Islet of Langerhans (tissue), 1 donor: ENCODE results near the gene CTDSPL.
"Not testable (repeated sequence)": the region's sequence is repeated elsewhere in the genome, so short reads cannot be mapped to it uniquely, and the experiment has no call there.

Experiments
- FAIRE-seq: peaks from one replicate; lab custom pipeline; 2011; peaks lifted over from hg19 to GRCh38; lab: Jason Lieb, UNC

The CTDSPL gene, protein sequence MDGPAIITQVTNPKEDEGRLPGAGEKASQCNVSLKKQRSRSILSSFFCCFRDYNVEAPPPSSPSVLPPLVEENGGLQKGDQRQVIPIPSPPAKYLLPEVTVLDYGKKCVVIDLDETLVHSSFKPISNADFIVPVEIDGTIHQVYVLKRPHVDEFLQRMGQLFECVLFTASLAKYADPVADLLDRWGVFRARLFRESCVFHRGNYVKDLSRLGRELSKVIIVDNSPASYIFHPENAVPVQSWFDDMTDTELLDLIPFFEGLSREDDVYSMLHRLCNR

DNA sequence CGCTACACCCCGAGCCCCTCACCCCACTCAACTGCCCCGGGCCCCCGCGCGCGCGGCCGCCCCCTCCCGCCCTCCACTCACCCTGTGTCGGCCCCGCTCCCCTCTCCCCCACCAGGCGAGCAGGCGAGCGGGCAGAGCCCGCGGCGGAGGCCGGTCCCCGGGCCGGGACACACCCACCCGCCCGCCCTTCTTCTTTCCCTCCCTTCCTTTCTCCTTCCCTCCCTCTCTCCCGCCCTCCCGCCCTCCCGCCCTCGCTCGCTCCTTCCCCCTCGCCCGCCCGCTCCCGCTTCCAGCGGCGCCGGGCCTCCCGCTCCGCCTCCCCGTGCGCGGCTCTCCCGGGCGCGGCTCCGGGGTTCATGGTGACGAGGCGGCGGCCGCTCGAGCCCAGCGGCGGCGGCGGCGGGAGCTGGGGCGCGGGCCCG, at the start of gene CTDSPL:
Gene CTDSPL (plus strand): TSS at position 261 of the 422 bp plus-strand sequence. CDS start 320 bp downstream, outside the sequence.
- no peak for FAIRE-seq

DNA sequence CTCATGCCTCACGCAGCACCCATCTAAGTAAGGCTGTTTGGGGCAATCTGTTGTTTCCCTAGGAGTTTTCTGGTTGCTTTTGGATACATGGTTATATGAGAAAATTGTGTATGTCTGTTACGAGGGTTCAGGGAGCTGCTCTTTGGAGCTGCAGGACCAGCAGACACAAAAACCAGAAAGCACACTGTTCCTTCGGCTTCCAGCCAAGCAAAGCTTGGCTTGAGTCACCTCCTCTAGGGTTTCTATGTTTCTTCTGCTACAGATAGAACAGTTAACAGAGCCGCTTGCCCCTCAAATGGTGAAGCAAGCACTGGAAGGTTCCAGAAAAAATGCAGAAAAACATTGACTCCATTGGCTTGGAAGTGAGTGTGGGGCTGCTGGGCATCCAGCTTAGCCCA, 49.2 kb upstream of the CTDSPL start:
- no peak for FAIRE-seq

DNA sequence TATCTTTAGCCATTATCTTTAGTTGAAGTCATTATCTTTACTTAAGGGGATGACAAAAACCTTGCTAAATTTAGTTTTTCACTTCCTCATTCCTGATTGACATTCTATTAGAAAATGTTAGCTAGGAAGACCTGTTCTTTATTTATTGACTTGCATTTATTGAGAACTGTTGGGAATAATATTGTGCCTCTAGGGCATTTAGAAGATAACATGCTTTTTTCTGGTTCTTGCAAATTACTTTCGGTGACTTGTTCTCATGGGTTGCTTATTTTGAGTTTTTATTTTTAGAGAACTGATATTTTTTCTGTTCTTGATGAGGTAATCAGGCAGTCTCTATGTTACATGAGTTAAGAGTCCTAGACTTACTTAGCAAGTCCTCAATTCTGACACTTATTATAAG, 48.3 kb upstream of the CTDSPL start:
- no peak for FAIRE-seq

DNA sequence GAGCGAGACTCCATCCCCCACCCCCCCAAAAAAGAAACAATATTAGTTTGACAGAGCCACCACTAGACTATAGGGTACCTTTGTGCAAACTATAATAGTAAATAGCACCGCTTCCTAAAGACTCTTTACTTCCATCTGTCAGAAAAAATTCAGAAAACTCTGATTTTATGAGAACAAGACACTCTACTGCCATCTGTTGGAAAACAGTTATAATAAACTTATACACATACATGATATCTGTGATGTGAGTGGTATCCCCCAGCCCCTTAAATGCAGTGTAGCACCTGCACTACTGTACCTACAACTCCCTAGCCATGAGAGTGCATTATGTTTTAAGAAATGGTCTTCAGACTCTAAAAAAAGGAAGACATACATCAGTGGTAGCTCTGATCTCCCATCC, 47.1 kb upstream of the CTDSPL start:
- peak; percentile 68 for FAIRE-seq

DNA sequence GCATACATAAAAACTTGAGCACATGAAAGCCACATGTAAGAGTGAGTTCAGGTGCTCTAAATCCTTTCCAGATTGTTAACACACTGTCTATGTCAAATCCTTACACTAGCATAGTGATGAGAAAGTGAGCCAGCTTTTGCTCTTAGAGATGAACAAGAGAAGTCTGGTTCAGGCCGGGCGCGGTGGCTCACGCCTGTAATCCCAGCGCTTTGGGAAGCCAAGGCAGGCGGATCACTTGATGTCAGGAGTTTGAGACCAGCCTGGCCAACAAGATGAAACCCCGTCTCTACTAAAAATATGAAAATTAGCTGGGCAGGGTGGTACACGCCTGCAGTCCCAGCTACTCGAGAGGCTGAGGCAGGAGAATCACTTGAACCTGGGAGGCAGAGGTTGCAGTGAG, 46.5 kb upstream of the CTDSPL start:
- not testable (repeated sequence) for FAIRE-seq

DNA sequence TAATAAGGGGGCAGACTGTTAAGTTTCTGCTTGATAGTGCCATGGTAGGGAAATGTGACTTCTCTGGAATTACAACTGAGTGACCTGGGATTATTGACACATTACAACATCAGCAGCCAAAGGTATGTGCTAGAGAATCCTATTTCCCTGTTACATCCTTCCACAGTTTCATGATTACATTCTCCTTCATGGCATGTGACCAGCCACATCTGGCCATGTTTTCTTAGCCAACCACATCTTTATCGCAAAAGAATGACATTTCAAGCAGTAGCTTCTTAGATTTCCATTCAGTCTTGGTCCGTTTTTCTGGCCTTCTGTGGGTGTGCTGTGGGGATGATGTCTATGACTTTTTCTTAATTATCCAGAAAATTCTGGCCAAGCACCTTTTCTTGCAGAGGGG, 45.4 kb upstream of the CTDSPL start:
- no peak for FAIRE-seq

DNA sequence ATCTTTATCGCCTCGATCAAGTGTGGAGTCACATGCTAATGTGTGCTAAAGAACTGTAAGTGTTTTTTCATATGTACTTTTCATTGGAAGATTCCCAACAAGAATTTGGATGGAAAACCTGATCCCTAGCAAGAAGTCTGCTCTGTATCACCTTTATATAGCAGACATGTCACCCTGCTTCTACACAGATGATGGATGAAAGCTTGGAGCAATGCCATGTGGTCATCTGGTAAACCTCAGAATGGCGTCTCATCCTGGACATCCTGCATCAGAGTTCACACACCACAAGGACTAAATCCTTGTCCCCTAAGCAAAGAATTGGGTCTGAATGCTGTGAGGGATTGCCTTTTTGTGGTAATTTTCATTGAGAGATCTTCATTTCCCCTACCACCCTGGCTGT, 42.1 kb upstream of the CTDSPL start:
- FAIRE-seq = no peak

DNA sequence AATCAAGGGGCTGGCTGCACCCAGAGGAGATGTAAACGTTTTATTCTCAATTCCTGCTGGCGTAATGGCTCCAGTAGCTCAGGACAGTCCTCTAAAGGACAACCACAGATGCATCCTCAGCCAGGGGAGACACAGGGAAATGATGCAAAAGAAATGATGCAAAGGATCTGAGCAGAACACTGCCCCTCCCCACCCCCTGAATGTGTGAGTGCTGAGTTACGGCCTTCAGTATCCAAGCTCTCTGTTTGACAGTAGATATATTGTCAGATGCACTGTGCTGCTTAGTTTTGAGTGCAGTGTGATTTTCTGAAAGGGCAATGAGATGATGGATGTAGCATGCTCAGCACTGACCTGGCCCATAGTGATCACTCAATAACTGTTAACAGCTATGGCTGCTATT, 41.4 kb upstream of the CTDSPL start:
- FAIRE-seq = no peak

DNA sequence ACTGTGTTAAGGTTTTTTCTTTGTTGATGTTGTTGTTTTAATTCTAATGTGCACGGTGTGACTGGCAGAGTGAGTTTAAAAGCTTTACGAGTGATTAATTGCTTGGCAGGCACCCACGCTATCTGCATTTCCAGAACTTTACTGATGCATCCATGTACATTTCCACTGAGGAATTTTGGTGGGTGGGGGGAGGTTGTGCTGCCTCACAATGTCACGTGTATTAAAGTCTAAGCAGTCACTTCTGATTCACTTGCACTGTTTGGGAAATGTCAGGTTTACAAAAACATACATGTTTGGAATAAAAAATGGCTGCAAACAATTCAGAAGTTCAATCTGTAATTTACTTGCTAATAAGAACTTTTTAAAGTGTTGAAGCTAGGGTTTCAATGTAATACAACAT, 38.5 kb upstream of the CTDSPL start:
- no peak for FAIRE-seq

DNA sequence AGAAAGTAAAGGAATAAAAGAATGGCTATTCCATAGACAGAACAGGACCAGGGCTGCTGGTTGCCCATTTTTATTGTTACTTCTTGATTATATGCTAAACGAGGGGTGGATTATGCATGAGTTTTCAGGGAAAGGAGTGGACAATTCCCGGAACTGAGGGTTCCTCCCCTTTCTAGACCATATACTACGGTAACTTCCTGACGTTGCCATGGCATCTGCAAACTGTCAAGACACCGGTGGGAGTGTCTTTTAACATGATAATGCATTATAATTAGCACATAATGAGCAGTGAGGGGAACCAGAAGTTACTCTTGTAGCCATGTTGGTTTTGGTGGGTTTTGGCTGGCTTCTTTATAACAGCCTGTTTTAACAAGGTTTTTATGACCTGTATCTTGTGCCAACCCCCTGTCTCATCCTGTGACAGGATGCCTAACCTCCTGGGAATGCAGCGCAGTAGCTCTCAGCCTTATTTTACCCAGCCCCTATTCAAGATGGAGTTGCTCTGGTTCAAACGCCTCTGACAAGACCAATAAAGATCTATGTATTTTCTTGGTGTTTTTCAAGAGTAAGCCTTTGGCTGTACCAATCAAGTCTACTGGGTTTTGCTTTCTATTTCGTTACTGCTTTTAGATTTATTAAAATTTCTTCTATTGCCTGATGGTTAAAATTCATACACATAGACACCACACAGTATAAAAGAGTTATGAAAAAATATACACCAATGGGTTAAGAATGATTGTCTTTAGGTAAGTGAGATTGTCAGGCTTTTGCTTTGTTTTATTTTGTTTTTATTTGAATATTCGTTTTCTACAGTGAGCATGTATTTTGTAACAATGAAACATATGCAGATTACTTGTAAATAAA, 37.4 kb upstream of the CTDSPL start:
- no peak for FAIRE-seq

DNA sequence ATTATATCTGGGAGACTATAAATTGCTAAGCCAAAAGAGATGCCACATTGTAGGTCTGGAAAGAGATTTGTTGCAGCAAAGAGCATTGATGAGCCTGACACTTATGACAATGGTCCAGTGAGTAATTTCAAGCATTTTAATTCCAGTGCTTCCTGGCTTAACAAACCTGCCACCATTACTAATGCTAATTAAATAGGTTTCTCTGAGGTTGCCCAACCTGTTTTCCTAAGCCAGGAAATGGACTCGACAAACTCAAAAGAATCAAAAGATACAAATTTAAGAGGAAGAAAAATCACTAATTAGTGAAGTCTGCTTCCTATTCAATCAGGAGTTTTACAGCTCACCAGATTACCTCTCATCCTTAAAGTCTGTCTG, 36.7 kb upstream of the CTDSPL start:
- FAIRE-seq = no peak

DNA sequence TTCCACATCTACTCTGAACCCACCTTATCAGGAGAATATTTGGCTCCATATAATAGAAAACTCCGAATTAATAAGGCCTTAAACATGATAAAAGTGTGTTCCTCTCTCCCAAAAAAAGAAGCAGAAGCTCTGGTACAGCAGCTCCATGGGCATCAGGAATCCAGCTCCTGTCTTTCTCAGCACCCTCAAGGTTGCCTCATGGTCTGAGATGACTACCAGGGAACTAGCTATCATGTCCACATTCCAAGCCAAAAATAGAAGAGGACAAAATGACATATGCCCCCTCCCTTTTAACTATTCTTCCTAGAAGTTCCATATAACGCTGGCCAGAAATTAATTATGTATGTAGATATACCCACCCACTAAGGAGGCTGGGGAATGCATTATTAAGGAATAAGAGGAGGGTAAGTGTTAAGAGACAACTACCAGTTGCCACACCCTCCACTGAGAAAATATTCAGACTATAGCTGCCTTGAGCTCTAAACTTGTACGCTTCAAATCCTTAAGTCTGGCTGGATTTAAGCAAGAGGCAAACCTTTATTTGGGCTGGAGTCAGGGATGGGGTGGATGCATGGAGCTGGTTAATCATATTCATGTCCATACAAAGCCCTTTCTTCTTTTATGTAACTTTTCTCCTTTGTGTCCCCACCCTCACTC, 35.8 kb upstream of the CTDSPL start:
- no peak for FAIRE-seq

DNA sequence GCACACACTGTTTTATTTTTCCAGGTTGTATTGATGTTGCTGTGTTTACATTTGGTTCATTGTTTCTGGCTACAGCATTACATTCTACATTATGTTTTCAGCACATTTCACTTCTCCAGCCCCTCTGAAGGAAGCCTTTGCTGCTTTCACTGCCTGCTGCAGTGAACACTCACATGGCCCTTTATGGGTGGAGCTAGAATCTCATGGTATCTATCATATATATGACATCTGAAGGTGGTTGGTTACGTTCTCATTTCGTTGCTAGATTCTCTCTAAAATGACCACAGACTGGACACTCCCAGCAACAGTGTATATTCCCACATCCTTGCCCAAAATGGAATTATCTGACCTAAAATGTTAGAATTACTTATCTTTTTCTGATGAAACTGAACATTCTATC, 35.2 kb upstream of the CTDSPL start:
- no peak for FAIRE-seq

DNA sequence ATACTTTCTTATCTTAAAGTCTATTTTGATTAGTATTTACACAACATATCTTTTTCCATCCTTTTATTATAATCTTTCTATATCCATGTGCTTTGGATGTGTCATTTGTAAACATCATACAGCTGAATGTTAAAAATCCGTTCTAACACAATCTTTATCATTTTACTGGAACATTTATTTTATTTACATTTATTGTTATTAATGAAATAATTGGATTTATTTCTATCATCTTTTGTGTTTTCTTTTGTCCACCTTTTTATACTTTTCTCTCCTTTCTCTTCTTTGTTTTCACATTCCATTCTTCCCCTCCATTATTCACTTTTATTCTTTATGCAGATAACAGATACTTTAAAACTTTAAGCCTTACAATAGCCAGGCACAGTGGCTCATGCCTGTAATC, 34.7 kb upstream of the CTDSPL start:
- FAIRE-seq = no peak

DNA sequence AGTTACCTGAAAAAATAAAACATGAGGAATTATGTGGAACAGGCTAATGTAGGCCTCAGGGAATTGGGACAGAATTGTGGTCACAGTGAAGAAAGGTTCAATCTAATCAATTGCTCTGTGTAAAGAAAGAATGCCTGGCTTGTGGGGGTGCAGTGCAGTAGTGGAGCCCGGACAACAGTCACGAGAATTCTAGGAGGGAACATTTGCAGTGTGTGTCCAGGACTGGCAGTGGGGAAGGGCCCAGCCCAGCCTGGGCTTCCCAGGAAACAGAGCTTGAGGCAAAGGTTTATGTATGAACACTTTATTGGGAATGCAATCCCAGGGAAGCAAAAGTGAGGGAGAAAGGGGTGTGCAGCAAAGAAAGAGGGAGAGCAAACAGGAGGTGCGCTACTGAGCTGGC, 29.2 kb upstream of the CTDSPL start:
- no peak for FAIRE-seq

DNA sequence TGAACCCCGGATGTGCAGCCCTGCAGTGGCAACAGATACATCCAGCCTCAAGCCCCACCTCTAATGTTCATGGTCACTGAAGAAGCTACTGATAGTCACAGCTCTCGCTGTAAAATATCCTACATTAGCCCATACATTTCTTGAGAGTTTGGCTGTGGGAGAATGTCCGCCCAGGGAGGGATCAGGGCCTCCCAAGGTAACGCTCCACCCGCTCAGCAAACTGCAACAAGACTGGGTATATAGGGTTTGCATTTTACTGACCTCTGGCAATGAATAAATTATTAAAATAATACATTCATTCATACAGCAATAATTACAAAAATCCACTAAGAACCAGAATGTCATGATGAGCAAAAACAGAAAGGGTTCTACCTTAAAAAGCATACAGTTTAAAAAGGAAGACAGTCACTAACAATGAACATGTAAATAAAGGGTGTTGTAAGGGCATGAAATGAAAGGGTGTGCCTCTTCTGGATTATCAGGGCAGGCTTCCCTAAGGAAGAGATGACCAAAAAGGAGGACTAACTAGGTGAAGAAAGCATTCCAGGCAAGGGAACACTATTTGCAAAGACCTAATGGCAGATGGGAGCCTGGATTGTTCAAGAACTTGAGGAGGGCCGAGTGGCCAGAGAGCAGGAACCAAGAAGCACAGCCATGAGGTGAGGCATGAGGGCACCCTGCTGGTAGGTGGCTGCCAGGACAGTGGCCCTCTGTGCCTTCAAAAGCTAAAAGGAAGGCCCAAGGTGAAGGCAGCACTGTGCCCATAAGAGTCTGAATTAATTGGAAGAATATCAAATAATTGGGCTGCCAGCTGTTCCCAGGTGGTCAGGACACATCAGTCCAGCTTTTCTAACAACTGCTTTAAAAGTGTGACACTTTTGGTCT, 28.1 kb upstream of the CTDSPL start:
- FAIRE-seq = no peak

DNA sequence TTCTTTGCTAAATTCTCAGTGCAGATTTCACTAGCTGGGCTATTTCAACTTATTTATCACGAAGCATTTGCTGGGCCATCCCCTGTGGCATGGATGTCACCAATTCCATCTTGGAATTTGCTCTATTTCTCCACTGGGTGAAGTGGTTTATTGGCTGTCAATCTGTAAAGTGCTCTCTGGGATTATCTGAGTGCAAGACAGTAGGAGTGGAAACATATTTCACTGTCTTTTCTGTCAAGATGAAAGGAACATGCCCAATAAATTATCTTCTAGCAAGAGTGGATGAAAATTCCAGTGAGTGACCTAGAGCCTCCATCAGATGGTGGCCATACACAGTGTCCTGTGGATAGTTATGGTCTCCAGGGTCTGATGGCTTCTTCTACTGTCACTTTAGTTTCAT, 25.1 kb upstream of the CTDSPL start:
- no peak for FAIRE-seq

DNA sequence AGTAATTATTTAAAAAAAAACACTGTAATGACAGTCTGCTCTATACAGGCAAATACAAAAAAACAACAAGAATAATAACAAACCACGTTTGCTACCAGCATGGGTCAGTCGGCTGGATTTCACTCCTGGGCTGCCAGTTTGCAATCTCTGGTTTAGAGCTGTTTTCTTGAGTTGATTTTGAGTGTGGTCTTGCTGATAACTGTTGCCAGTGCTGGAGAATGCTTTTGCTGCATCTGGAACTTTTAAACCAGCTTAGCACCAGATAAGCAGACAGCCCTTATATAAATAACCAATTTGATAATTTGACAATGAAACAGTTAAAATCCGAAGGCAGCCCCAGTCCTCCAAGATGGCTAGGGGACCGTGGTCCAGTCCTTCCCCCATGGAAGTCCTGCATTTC, 14.0 kb upstream of the CTDSPL start:
- no peak for FAIRE-seq

DNA sequence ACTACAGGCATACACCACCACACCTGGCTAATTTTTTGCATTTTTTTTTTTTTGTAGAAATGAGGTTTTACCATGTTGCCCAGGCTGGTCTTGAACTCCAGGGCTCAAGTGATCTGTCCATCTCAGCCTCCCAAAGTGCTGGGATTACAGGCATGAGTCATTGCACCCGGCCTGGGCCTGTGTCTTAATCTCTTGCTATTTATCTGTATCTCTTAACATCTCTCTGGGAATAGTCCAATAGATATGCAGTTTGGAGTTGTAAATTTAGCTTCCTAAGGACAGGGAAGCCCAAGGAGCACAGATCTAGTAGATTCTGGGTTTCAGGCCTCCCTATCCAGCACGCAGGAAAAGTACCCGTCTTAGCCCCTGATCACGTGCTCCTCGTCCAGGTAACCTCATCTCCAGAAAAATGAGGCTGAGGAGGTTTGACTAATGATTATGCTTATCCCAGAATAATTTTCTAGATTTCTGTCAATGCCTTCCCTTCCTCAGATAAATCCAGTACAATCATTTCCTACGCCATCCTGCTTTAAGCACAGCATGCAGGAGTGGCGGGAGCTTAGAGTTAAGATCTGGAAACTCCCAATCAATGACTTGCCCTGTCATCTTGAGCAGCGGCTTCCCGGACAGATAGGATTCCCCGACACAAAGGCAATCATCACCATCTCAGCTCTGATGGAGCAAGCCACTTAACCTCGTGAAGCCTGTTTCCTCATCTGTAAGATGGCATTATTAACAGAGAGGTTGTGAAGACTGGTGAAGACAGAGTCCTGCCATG, 12.3 kb upstream of the CTDSPL start:
- FAIRE-seq = no peak

DNA sequence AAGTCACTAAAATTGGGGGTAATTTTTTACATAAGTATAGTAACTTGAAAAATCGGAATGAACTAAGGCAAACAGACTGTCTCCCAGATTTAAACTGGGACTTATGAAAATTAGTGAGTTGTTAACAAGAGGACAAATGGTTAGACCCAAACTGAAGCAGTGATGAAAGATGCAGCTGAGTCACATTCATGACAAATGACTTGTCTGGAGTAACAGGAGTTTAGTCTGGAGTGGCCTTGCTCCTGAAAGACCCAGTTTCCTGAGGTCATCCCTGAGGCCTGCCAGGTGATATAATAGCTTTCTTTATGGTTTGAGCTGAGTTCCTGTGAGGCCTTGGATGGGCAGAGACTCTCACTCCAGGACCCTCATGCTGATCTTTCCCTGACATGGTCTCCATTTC, 9.6 kb upstream of the CTDSPL start:
- no peak for FAIRE-seq

DNA sequence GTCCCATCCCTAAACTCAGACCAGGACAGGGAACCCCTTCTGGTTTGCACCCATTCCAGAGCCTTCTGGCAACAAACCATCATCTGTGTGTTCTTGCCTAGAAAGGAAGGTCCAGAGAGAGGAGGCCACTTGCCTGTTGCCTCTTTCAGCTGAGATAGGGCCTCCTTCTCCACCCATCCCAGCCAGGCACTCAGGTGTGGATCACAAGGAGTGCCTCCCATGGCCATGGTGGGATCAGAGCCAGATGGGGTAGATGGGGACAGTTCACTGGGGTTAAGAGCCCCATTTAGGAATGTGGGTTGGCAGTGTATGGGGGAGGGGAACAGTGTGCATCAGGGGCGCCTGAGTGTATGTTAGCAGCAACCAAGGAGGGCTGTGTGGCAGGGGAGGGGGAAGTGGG, 8.9 kb upstream of the CTDSPL start:
- FAIRE-seq = no peak
